H9 (cell line): Measurements from ENCODE around the gene TBX5. TPM values are rescaled to one million over a fixed set of nuclear protein-coding genes. Genes with fewer than 3 reads are reported as not detected.
"Not testable (repeated sequence)": the region's sequence is repeated elsewhere in the genome, so short reads cannot be mapped to it uniquely, and the experiment has no call there.

Source experiments
- DNase-seq: peaks from one replicate; pipeline ENCODE4 v3.0.0-alpha.2; 2017
- H2AFZ ChIP-seq: one replicate; pipeline ENCODE4 v1.6.1; 2013; ENCODE audit warnings: mild to moderate bottlenecking, low read length, control low read depth, moderate library complexity
- H2AK5ac ChIP-seq: 2 replicates; pipeline ENCODE4 v1.6.1; 2013; ENCODE audit warnings: low read length, control low read depth, mixed read lengths; ENCODE audit not compliant: insufficient read length
- H2BK120ac ChIP-seq: one replicate; pipeline ENCODE4 v1.6.1; 2013; ENCODE audit warnings: low read depth, mild to moderate bottlenecking, low read length, control low read depth, inconsistent platforms; ENCODE audit not compliant: poor library complexity, severe bottlenecking
- H2BK12ac ChIP-seq: 2 replicates; pipeline ENCODE4 v1.6.1; 2013; ENCODE audit warnings: low read length, control low read depth, mixed read lengths, low read depth; ENCODE audit not compliant: insufficient read length
- H2BK15ac ChIP-seq: 2 replicates; pipeline ENCODE4 v1.6.1; 2013; ENCODE audit warnings: low read depth, low read length, control low read depth
- H2BK20ac ChIP-seq: one replicate; pipeline ENCODE4 v1.6.1; 2013; ENCODE audit warnings: low read depth, mild to moderate bottlenecking, low read length, control low read depth, inconsistent platforms; ENCODE audit not compliant: poor library complexity, severe bottlenecking
- H2BK5ac ChIP-seq: 2 replicates; pipeline ENCODE4 v1.6.1; 2013; ENCODE audit warnings: low read length, control low read depth, mixed read lengths; ENCODE audit not compliant: insufficient read length
- H3K14ac ChIP-seq: 2 replicates; pipeline ENCODE4 v1.6.1; 2013; ENCODE audit warnings: low read length, control low read depth; ENCODE audit not compliant: insufficient read depth
- H3K18ac ChIP-seq: 2 replicates; pipeline ENCODE4 v1.6.1; 2013; ENCODE audit warnings: low read depth, mild to moderate bottlenecking, mixed read lengths, low read length, control low read depth; ENCODE audit not compliant: insufficient read length
- H3K23ac ChIP-seq: 2 replicates; pipeline ENCODE4 v1.6.1; 2013; ENCODE audit warnings: low read length, control low read depth, mixed read lengths, low read depth; ENCODE audit not compliant: insufficient read length
- H3K23me2 ChIP-seq: 2 replicates; pipeline ENCODE4 v1.6.1; 2013; ENCODE audit warnings: low read depth, mild to moderate bottlenecking, mixed read lengths, low read length, control low read depth; ENCODE audit not compliant: insufficient read length, poor library complexity, severe bottlenecking
- H3K27ac ChIP-seq: 2 replicates; pipeline ENCODE4 v1.5.1; 2013; ENCODE audit warnings: low read length, control low read depth, mixed read lengths, low read depth; ENCODE audit not compliant: insufficient read length
- H3K27me3 ChIP-seq: 2 replicates; pipeline ENCODE4 v1.6.1; 2013; ENCODE audit warnings: low read length, control low read depth, inconsistent platforms; ENCODE audit not compliant: insufficient read depth
- H3K4ac ChIP-seq: 2 replicates; pipeline ENCODE4 v1.6.1; 2013; ENCODE audit warnings: low read depth, mild to moderate bottlenecking, control low read depth, inconsistent platforms, low read length, moderate library complexity
- H3K4me1 ChIP-seq: 2 replicates; pipeline ENCODE4 v1.6.1; 2013; ENCODE audit warnings: low read length, control low read depth, inconsistent platforms; ENCODE audit not compliant: insufficient read depth
- H3K4me2 ChIP-seq: 2 replicates; pipeline ENCODE4 v1.6.1; 2013; ENCODE audit warnings: low read length, control low read depth, mixed read lengths; ENCODE audit not compliant: insufficient read length, insufficient read depth
- H3K56ac ChIP-seq: 2 replicates; pipeline ENCODE4 v1.6.1; 2013; ENCODE audit warnings: low read depth, mild to moderate bottlenecking, mixed read lengths, low read length, control low read depth; ENCODE audit not compliant: insufficient read length
- H3K79me1 ChIP-seq: 2 replicates; pipeline ENCODE4 v1.6.1; 2013; ENCODE audit warnings: low read depth, mild to moderate bottlenecking, moderate library complexity, low read length, control low read depth, inconsistent platforms; ENCODE audit not compliant: insufficient read depth, poor library complexity, severe bottlenecking
- H3K79me2 ChIP-seq: 2 replicates; pipeline ENCODE4 v1.6.1; 2013; ENCODE audit warnings: low read length, control low read depth, inconsistent platforms; ENCODE audit not compliant: insufficient read depth
- H3K9ac ChIP-seq: 2 replicates; pipeline ENCODE4 v1.6.1; 2013; ENCODE audit warnings: low read length, control low read depth, mixed read lengths; ENCODE audit not compliant: insufficient read length; ENCODE audit errors: extremely low read depth
- H3K9me3 ChIP-seq: one replicate; pipeline ENCODE4 v1.6.1; 2013; ENCODE audit warnings: low read depth, low read length, inconsistent platforms; ENCODE audit not compliant: control insufficient read depth
- H3T11ph ChIP-seq: one replicate; pipeline ENCODE4 v1.6.1; 2013; ENCODE audit warnings: mild to moderate bottlenecking, low read length, control low read depth, inconsistent platforms
- H4K20me1 ChIP-seq: one replicate; pipeline ENCODE4 v1.6.1; 2013; ENCODE audit not compliant: control insufficient read depth, insufficient read length, insufficient read depth
- H4K5ac ChIP-seq: 2 replicates; pipeline ENCODE4 v1.6.1; 2013; ENCODE audit warnings: low read depth, mild to moderate bottlenecking, mixed read lengths, low read length, control low read depth; ENCODE audit not compliant: insufficient read length
- H4K8ac ChIP-seq: replicated peaks from 2 replicates; pipeline ENCODE4 v1.6.1; 2013; ENCODE audit warnings: low read length, control low read depth, mixed read lengths, low read depth; ENCODE audit not compliant: insufficient read length
- H4K91ac ChIP-seq: 2 replicates; pipeline ENCODE4 v1.6.1; 2013; ENCODE audit warnings: low read depth, mild to moderate bottlenecking, moderate library complexity, mixed read lengths, low read length, control low read depth; ENCODE audit not compliant: insufficient read length
- H3K27ac Mint-ChIP-seq, 3 experiments: 2 replicates in 2 of 3; 3 replicates in 1 of 3; pipeline ENCODE4 v1.8.0; 2020 to 2021; ENCODE audit warnings: mixed read lengths in 3 of 3, mild to moderate bottlenecking in 1 of 3, moderate library complexity in 1 of 3
- H3K27me3 Mint-ChIP-seq: 2 replicates; pipeline ENCODE4 v1.8.0; 2021; ENCODE audit warnings: low read depth, mild to moderate bottlenecking, moderate library complexity, mixed read lengths
- H3K36me3 Mint-ChIP-seq, 3 experiments: 2 replicates in 2 of 3; 3 replicates in 1 of 3; pipeline ENCODE4 v1.8.0; 2020 to 2021; ENCODE audit warnings: low read depth in 3 of 3, mixed read lengths in 3 of 3; ENCODE audit not compliant: insufficient read depth in 1 of 3
- H3K4me1 Mint-ChIP-seq, 2 experiments: 2 replicates each; pipeline ENCODE4 v1.8.0; 2020; ENCODE audit warnings: mixed read lengths in 2 of 2
- H3K4me3 Mint-ChIP-seq, 2 experiments: 2 replicates in 1 of 2; 3 replicates in 1 of 2; pipeline ENCODE4 v1.8.0; 2020 to 2021; ENCODE audit warnings: mild to moderate bottlenecking in 2 of 2, mixed read lengths in 2 of 2, moderate library complexity in 1 of 2
- H3K9me3 Mint-ChIP-seq, 2 experiments: 2 replicates in 1 of 2; 3 replicates in 1 of 2; pipeline ENCODE4 v1.8.0; 2020; ENCODE audit warnings: mild to moderate bottlenecking in 2 of 2, mixed read lengths in 2 of 2, moderate library complexity in 1 of 2
- WGBS: extraction: QIAGEN DNeasy Blood & Tissue Kit; methylation state at CpG from one replicate; pipeline ENCODE4 v1.1.7; 2013; ENCODE audit warnings: missing lambda C conversion rate, low lambda C conversion rate, mixed read lengths; ENCODE audit not compliant: insufficient read length; ENCODE audit errors: extremely low coverage; 5-methylcytosine and 5-hydroxymethylcytosine counted together
- total RNA-seq: library from RNA; stranded (reverse); gene quantifications from 2 replicates; pipeline ENCODE4 v1.2.1, GENCODE V29; 2021
- TF ChIP-seq, protein P1 (sequence below): fragments of 200-600 bp; sonication (generic); conservative IDR thresholded peaks from 3 replicates; pipeline ENCODE4 v1.8.0; 2021; ENCODE audit warnings: antibody characterized with exemption, mild to moderate bottlenecking

TBX5 gene
- total RNA-seq, 1 experiment from 2014 or later, result not detected

GRCh38 chr12:114355389-114356088 is 50.4 kb downstream of the TBX5 start:
- Mint-ChIP-seq H3K27me3 (peaks cover 6% of the 10 kb centered on the region), H3K4me3 (no peak overlapping the region), H3K4me1 (peaks cover 5 to 6% of the 10 kb centered on the region in 2 experiments), H3K27ac (no peak overlapping the region; a peak in 1 of 7 replicates), H3K36me3 (no peaks in the 10 kb centered on the region), H3K9me3 (no peaks in the 10 kb centered on the region)
- H3K23ac ChIP-seq, result no peak overlapping the region
- TF ChIP-seq, protein P1, sequence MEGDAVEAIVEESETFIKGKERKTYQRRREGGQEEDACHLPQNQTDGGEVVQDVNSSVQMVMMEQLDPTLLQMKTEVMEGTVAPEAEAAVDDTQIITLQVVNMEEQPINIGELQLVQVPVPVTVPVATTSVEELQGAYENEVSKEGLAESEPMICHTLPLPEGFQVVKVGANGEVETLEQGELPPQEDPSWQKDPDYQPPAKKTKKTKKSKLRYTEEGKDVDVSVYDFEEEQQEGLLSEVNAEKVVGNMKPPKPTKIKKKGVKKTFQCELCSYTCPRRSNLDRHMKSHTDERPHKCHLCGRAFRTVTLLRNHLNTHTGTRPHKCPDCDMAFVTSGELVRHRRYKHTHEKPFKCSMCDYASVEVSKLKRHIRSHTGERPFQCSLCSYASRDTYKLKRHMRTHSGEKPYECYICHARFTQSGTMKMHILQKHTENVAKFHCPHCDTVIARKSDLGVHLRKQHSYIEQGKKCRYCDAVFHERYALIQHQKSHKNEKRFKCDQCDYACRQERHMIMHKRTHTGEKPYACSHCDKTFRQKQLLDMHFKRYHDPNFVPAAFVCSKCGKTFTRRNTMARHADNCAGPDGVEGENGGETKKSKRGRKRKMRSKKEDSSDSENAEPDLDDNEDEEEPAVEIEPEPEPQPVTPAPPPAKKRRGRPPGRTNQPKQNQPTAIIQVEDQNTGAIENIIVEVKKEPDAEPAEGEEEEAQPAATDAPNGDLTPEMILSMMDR, result peak; percentile 79
- H2AFZ ChIP-seq, result no peak overlapping the region
- no peaks in the 10 kb centered on the region for H3K27me3 ChIP-seq
- H3K4me1 ChIP-seq, result 0 out of 2 replicates have a peak, but pooled peaks cover 1% of the 10 kb centered on the region
- no peak overlapping the region for H3T11ph ChIP-seq
- no peak overlapping the region for H3K9ac ChIP-seq
- no peak overlapping the region for H3K18ac ChIP-seq
- H4K91ac ChIP-seq, result no peak overlapping the region
- H2BK20ac ChIP-seq, result no peak overlapping the region
- no peak overlapping the region for H2BK120ac ChIP-seq
- H3K4me2 ChIP-seq, result no peak overlapping the region
- no CpG with 5 or more reads among the region's 16 CpGs for WGBS
- no peak overlapping the region for H2BK12ac ChIP-seq
- no peaks in the 10 kb centered on the region for H4K20me1 ChIP-seq
- H3K23me2 ChIP-seq, result no peaks in the 10 kb centered on the region
- H2BK15ac ChIP-seq, result no peak overlapping the region
- no peak overlapping the region for H3K56ac ChIP-seq
- no peak overlapping the region for H4K5ac ChIP-seq
- no peaks in the 10 kb centered on the region for H3K79me2 ChIP-seq
- no peak overlapping the region for H4K8ac ChIP-seq
- peak; percentile 86 for DNase-seq
- no peak overlapping the region for H3K27ac ChIP-seq
- no peak overlapping the region for H3K14ac ChIP-seq
- H2BK5ac ChIP-seq, result no peak overlapping the region
- H3K9me3 ChIP-seq, result no peaks in the 10 kb centered on the region
- H3K79me1 ChIP-seq, result no peaks in the 10 kb centered on the region
- no peak overlapping the region for H2AK5ac ChIP-seq
- H3K4ac ChIP-seq, result no peak overlapping the region

GRCh38 chr12:114349239-114349638 is 56.7 kb downstream of the TBX5 start:
- H3K79me2 ChIP-seq, H3K4me1 ChIP-seq, H3K4me2 ChIP-seq, H3K27me3 ChIP-seq, H3K9me3 Mint-ChIP-seq, H2BK120ac ChIP-seq, H3K56ac ChIP-seq, H4K91ac ChIP-seq, H3K4me1 Mint-ChIP-seq, H4K8ac ChIP-seq, H2AFZ ChIP-seq, H3K23ac ChIP-seq, H3K23me2 ChIP-seq, H2BK5ac ChIP-seq, H3K14ac ChIP-seq, H3K9me3 ChIP-seq, H4K20me1 ChIP-seq, H3K4me3 Mint-ChIP-seq, H2BK20ac ChIP-seq, H2BK15ac ChIP-seq, DNase-seq, H3K27me3 Mint-ChIP-seq, H2AK5ac ChIP-seq, H3K4ac ChIP-seq, H3K79me1 ChIP-seq, H3K36me3 Mint-ChIP-seq, H3T11ph ChIP-seq, H2BK12ac ChIP-seq, H4K5ac ChIP-seq, H3K27ac Mint-ChIP-seq, H3K27ac ChIP-seq, H3K18ac ChIP-seq, H3K9ac ChIP-seq: not testable (repeated sequence)
- no CpG with 5 or more reads among the region's 7 CpGs for WGBS
